PC-9 (cell line): Measurements from ENCODE around the gene TMCC1.

ENCODE experiments used
- CTCF ChIP-seq: fragments of 200-600 bp; sonication (generic); conservative IDR thresholded peaks from 2 replicates; pipeline ENCODE4 v1.6.1; 2017; ENCODE audit warnings: mixed run types, antibody characterized with exemption, mild to moderate bottlenecking, moderate library complexity
- EZH2 ChIP-seq: fragments of 200-600 bp; sonication (generic); IDR thresholded peaks from 2 replicates; pipeline ENCODE4 v1.8.0; 2017; ENCODE audit warnings: antibody characterized with exemption, low read depth

- TF ChIP-seq EZH2 (no peak), CTCF (no peak)
Observed at GRCh38 chr3:129633751-129634481, 259.6 kb downstream of the TMCC1 start.
